Activated CD4-positive, CD25-positive, alpha-beta regulatory T cell (primary cell): ENCODE data around the gene CCDC148.

Source experiments
- DNase-seq, 4 experiments: peaks; one replicate each; lab custom pipeline; 2025; lab: John Stamatoyannopoulos, UW

The CCDC148 gene

DNA sequence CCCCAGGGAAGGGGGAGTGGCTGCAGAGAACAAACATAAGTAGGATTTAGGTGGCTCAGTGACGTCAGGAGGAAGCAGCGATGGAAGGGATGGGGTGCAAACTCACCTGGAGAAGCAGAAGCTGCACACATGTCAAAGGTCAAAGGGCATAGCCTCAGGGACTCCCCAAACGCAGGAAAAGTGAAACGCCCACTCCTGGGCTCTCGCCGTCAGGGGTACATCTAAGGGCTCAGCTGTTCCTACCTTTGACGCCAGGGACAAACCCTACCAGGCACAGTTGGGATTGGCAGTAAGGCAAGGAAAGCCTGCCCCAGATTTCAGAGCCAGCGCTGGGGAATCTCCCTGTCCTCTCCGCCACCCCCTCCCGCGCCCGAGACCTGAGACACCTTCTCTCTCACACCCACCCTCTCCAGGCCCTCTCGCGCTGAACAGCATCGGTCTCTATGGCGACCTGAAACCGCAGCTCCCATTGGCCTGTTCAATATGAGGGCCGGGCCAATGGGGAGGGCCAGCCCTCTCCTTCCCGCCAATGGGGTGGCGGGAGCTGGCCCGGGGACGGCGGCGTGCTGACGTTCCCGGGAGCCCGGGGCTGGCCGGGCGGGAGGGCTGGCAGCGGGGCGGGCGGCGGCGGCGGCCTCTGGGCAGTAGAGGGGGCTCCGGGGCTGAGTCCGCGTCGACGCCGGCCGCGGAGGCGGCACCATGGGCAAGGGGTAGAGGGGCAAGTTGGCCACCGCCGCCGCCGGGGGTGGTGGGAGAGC, at the start of gene CCDC148, which contains the start of gene PKP4:
CCDC148 (minus strand) TSS at position 445 of the 758 bp plus-strand sequence; CDS start at position 131, 314 bp downstream.
PKP4 (plus strand) TSS at position 644 of the 758 bp plus-strand sequence. CDS start 76,233 bp downstream, outside the sequence.
- peak; percentile 74 to 76 (median 75) for DNase-seq

DNA sequence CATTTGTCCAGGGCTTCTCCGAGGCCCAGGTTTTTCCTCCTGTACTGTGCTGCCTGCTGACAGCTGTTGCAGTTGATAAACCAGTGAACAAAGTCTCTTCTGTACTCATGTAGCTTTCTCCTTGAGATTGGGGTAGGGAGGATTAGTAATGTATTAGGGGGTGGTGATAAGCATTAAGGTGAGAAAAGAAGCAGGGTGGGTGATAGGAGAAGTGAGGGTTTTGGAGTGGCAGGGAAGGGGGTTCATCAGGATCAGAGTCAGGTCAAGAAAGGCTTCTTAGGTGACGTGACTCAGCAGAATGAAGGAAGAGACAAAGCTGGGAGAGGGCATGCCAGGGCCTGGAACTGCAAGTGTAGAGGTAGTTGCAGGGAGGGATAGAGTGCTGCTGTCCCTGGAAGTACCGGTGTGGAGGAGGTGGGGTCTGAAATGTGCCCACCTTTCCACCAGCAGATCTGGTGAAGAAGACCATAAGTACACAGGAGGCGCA, 48.9 kb upstream of the CCDC148 start:
- DNase-seq, result no peak

DNA sequence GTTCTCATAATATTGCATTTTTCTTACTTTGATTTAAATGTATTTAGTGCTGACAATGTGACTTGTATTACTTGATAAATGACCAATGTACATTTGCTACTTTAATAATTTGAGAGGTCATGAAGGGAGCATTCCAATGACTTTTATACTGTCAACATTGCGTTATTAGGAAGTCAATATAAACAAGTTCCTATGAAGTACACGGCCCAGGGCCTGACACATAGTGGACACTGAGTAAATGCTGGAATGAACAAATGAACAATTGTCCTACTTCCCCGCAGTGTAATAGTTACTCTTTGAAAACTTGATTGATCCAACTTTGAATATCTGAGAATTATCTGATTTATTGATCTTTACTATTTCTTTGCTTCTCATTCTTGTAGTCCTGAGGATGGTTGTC, 47.5 kb upstream of the CCDC148 start:
- no peak for DNase-seq

DNA sequence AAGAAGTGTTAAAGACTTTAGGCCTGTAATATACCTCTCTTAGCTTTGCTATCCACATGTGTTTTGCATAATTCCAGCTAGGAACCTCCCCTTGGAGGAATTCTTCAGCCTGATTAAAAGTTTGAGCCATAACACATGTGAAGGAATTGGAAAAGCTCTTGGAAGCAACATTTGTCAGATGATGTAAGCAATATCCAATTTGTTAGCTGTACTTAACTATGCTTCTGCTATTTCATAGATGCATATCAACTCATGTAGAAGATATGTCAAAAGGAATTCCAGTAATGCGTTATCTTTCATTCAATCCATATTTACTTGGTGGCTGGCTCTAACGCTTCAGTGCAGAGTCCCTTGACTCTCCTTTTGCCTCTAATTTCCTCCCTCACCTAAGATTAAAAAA, 46.4 kb upstream of the CCDC148 start:
- DNase-seq, result no peak

DNA sequence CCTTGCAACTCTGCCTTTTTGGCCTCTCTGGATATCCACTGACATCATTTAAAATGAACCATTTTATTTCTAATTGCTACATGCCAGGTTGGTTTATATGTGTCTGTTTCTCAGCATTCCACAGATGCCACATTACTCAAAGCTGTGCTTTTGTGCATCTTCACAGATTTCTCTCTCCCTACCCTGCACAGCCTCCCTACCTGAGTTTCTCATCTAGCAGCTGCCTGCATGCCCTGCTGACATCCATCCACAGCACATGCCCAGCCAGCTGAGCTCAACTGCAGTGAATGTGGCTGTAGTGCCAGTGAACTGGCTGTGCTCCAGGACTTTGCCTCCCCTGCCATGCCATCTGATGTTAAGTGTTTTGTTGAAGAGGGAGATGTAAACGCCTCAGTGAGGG, 44.7 kb upstream of the CCDC148 start:
- DNase-seq, result no peak

DNA sequence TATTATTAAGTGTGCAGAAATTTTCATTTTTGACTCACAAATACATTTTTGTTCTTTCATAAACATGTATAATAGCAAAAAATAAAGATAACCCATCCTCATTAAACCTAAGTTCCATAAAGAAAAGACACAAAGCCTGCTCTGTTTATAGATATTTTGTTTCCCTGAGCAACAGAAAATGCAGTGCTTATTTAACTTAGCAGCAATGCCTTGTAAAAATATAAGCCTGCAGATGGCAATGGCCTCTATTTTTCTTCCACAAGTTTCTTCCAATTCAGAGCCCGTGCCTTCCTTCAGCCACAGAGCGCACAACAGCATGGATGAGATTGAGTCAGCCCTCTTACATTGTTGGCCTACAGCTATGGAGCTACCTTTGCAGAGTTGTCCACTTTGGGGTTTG, 43.8 kb upstream of the CCDC148 start:
- no peak for DNase-seq

DNA sequence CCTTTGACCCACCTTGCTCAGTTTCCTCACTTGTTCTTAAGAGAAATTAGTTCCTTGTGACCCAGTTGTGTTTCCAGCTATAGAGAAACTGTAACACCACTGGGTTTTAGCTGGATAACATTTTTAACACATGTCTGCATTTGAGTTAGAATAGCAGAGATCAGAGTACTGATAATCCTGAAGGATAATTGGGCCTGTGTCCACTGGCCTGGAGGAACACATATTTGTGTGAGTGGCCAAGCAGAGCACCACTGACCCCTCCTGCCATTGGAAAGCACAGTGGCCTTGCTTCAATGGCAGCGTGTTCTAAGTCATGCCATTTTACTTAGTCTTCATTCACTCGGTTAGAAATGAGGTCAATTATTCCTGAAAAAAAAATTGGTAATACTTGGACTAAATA, 42.8 kb upstream of the CCDC148 start:
- DNase-seq, result no peak

DNA sequence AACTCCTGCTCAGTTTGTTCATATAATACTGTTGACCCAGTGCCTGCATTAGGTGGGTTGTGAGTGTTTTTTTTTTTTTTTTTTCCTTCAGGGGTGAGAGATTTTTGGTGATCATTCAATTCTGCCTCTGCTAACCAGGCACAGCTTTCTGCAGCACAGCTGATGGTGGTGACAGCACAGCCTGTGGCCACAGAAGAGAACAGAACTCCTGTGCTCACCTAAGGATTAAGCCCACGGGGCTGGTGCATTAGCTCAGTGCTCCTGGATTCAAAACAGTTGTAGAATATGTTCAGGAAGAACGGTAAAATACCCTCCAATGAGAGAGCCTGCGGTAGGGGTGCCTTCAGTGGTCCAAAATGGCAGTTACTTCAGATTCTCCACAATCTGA, 42.2 kb upstream of the CCDC148 start:
- DNase-seq, result no peak

DNA sequence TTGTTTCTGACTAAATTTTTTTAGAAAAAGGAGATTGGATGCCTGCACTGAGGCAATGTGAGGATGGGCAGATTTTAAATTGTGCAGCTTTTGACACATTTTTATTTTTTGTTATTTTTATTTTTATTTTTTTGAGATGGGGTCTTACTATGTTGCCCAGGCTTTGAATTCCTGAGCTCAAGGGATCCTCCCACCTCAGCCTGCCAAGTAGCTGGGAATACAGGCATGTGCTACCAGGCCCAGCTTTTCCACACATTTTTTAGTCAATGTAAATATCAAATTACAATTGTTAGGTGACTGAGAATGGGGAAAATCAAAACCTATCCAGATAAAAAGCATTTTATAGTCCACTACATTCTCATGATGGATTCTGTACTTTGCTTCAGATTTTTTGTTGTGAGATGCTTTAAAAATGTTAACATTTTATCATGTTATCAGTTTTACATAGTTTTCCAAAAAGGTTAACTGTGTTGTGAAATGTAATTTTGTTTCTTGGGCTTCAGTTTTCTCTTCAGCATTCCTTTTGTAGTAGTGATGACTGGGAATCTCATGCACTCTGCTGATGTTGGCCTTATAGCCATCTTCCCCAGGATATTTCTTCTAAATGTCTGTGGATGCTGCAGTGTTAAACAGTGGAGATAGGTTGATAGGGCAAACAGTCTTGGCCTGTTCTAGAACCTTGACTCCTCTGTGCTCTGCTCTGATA, 41.6 kb upstream of the CCDC148 start:
- no peak for DNase-seq

DNA sequence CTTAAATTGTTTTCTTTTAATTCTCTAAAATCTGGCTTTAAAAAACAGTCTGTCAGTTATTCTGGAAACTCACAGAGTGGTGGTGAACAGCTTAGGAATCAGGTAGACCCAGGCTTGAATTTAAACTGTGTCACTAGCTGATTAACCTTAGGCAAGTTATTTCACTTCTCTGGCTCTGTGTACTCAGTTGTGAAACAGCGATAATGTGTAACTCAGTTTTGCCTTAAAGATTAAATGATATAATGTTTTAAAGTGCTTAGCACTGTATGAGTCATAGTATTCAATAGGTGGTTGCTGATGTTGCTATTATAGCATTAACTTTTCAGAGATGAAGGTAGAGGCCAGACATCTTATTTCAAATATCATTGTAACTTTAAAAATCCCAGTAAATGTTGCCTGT, 40.9 kb upstream of the CCDC148 start:
- no peak for DNase-seq

DNA sequence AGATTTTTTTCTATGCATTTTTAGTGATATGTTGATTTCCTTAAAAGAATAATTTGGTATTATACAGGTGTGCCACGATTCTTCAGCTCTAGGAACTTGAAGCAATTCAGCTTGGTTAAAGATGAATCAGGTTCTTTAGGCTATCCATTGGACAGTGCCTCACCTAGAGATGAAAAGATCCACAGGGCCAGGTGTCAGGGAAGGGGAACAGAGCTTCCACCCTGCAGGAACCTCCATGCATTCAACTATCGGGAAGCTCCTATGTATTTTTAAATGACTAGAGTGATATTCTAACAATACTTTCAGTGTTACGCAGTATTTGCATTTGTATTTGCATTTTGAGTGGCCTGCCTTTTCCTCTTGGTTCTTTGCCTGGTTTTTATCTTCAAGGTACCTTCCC, 40.4 kb upstream of the CCDC148 start:
- no peak for DNase-seq

DNA sequence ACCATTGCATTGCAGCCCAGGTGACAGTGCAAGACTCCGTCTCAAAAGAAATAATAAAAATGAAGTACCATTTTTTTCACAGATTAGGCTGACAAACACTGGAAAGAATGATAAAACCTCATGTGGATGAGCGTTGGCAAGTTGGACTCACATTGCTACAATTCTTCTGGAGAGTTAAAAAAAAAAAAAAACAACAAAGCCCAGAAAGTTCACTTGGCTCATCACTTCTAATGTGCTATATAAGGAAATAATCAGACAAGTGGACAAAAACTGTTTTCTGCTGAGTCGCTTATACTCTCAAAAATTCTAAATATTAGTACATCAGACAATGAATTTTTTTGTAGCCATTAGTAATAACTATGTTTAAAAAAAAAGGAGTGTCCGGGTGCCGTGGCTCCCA, 38.6 kb upstream of the CCDC148 start:
- no peak for DNase-seq

DNA sequence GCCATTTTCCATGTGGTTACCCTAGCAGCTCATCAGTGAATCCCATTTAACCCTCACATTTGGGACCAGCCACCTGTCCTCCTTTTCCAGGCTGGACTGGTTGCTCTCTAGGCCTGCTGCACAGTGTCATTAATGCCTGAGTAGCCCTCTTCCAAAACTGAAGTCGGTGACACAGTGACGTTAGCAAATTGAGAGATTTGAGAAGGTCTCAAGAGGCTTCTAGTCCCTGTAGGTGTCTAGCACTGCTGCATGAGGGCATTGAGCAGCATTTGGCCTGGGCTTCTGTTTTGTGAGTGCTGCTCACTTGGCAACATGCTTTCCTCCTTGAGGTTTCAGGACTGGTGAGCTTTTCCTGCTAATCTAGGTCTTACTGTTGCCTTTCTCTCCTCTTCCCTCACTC, 36.9 kb upstream of the CCDC148 start:
- no peak for DNase-seq

DNA sequence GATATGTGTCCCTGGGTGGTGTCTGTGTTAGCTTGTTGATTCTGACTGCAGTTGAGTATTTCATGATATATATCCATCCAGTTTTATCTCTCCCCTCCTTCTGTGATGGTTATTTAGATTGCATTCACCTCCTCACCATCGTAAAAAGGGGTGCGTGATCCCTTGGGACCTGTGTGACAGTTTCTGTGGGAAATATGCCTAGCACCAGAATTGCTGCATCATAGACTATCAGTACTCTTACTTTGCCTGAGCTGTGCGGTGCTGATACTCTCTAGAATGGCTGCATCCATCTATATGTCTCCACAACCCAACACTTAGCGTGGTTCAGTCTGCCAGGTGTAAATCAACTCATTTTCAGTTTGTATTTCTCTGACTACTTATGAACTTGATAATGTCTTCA, 34.5 kb upstream of the CCDC148 start:
- no peak for DNase-seq

DNA sequence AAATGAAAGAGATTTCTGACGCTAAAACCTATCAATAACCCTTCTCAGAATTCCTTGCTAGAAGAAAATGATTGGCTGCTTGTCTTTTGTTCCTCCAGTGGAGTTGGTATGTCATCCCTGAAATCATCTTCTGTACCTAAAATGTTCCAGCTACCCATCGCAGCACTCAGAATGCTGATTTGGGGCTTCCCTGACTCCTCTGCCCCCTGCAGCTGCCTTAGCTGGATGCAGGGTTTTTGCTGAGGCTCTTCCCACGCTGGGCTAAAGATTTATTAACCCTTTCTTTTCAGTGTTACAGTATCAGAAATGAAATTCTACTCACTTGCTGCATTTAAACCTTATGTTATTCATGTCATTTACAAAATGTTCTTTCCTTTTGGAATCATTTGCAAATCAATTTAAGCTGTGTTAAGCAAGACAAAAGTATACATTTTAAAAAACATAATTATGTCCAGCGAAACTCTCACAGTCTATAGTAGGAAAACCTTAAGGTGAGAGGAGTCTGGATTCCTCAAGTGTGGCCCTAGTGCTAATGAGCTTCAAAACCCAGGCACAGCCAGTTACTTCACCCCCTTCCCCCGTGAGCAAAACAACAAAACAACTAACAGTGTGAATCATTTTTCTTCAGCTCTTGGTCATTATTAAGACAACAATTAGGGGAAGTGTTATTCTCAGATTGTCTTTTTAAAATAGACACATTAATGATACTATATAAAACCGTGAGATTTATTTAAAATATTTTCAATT, 33.0 kb upstream of the CCDC148 start:
- DNase-seq, result no peak

DNA sequence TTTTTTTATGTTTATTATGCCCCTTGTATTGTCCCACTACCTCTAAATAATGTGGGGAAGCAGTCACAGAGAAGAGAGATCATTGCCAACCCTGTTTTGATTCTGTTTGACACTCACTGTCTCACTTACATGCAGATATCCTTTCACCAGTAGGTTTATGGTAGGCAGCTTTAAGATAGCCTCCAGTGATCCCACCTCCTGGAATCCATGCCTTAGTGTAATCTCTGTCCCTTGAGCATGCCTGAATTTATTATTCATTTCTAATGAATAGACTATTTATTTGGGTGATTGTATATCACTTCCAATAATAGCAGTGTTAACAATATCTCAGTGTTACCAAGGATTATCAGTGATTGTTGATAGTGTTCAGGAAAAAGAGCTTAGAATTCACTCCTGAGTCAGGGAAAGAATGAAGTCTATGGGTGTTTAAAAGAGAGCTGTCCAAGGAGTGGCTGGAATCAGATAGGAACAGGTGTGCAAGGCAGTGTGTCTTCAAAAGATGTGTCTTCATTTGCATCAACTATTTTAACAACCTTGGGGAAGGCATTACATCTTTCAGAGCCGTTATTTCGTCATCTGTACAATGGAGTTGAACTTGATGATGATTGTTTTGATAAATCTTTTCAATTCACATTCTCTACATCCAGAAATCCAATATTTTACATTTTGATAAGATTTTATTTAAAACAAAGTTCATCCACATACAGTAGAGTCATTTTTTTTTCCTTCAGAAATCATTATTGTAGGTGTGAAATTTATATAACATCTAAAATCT, 32.1 kb upstream of the CCDC148 start:
- DNase-seq, result no peak

DNA sequence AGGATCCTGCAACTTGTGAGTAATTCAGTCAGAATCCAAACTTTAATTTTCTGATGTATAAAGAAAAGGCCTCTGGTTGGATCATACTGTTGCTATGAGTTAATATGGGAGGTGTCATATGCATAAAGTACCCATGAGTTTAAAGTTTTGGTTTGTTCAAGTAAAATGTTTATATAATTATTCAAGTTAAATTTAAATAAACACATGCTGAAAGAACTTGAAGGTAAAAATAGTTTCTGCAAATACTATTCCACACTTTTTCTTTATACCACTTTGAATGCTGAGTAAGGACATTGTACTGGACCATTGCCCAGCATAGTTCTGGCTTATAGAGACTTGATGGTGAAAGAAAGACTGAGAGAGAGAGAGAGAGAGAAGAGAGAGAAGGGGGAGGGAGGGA, 30.9 kb upstream of the CCDC148 start:
- no peak for DNase-seq

DNA sequence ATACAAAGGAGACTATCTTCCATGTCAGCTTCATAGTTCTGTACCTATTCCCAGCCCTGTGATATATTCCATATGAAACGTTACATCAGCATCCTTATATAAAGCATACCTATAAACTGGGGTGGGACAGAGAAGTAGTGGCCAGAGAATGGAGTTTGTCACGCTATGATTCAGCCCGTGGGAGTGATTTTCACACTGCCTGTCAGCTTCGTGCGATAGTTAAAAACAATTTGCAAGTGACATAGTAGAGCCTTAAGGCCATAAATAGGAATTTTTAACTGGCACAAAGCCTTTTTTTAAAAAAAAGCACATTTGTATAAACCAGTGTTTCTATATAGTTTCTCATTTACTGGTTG, 30.4 kb upstream of the CCDC148 start:
- no peak for DNase-seq

DNA sequence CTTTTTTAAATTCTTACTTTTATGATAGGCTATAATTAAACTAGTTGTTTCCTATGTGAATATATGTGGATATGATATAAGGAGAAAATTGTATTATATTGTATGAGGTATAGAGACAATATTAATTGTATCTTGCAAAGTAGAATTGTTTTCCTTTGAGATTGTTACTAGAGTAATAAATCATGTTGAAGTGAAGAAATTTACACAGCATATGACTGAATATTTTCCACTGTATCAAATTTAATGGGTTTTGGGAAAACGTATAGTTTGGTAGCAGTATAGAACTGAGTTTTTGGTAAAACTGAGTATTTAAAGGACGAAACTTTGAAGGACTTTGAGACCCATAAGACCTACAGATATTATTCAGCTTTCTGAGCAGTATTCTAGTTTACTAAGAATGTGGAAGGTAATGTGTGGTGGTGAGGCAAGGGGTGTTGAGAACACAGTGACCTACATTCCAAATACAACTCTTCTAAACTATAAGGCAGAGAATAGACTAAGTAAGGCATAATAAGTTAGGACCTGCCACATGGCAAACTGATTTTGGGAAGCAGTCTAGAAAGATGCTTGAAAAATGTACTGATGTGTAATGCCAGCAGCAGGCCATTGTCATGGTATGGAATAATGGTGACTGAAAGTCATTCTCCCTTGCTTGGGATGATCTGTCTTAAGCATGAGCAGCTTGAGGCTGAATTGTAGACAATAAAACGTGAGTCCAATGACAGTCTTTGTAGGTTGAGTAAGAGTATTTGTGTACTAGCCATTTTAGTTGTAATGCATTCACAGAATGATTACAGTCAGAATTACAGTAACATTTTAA, 29.8 kb upstream of the CCDC148 start:
- no peak for DNase-seq

DNA sequence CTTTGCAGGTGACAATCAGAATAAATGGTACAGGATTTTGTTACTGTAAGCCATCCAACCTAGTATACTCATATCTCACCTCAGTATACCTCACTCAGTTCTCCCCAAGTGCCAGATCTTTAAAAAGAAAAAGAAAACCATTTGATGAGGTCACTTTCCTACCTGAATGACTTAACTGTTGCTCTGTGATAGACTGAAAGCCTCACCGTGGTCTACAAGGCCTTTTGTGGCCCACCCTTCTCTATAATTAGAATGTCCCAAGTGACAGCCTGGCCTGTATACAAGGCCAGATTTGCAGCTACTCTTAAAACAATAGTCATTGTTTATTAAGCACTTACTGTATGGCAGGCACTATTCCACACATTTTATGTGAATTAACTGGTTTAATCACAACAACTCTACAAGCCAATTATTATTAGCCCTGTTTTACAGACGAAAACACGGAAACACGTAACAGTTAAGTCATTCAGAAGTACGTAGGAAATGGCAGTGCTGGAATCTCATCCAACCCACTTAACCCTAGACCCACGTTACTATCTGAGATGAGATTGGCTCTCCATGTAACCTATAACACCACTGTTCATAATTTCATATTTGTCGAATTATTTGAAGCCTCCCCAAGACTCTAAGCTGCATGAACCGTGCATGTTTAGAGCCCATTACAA, 28.5 kb upstream of the CCDC148 start:
- no peak for DNase-seq

DNA sequence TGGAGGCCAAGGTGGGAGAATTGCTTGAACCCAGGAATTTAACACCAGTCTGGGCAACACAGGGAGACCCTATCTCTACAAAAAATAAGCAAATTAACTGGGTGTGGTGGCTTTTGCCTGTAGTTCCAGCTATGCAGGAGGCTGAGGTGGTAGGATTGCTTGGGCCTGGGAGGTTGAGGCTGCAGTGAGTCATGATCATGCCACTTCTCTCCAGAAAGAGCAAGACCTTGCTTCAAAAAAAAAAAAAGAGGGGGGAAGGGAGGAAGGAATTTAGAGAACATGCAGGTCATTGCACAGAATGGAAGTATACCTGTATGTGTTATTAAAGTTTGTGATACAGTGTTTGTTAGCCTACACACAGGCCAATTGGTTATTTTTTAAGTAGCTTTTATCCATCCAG, 26.0 kb upstream of the CCDC148 start:
- DNase-seq, result no peak
